SU-DHL-6 (cell line): Measurements from ENCODE around the gene JAKMIP1.

Source experiments
- H2AFZ ChIP-seq: fragments of 200-600 bp; sonication (generic); 2 replicates; pipeline ENCODE4 v1.6.1; 2014; ENCODE audit warnings: low read depth, mild to moderate bottlenecking, moderate library complexity, mixed read lengths, antibody characterized with exemption, low read length; ENCODE audit not compliant: severe bottlenecking
- H3F3A ChIP-seq: fragments of 200-600 bp; shearing (Covaris generic); 2 replicates; pipeline ENCODE4 v1.6.0; 2016; ENCODE audit warnings: antibody characterized with exemption, mild to moderate bottlenecking; ENCODE audit not compliant: insufficient read depth
- H3K27ac ChIP-seq: fragments of 200-600 bp; sonication (generic); 2 replicates; pipeline ENCODE4 v1.5.1; 2016; ENCODE audit warnings: low read depth, mild to moderate bottlenecking, low read length, moderate library complexity, mixed read lengths
- H3K27me3 ChIP-seq: fragments of 200-600 bp; sonication (generic), shearing (Covaris generic); 2 replicates; pipeline ENCODE4 v1.6.0; 2014; ENCODE audit warnings: mild to moderate bottlenecking, low read length
- H3K36me3 ChIP-seq: fragments of 200-600 bp; sonication (generic); 2 replicates; pipeline ENCODE4 v1.6.1; 2014; ENCODE audit warnings: mild to moderate bottlenecking, low read length, mixed read lengths
- H3K4me2 ChIP-seq: fragments of 300-600, 200-600 bp; shearing (Covaris generic), sonication (generic); 2 replicates; pipeline ENCODE4 v1.6.0; 2014; ENCODE audit warnings: low read length, low read depth, mild to moderate bottlenecking; ENCODE audit not compliant: poor library complexity, severe bottlenecking
- H3K4me3 ChIP-seq: fragments of 200-600 bp; sonication (generic); 2 replicates; pipeline ENCODE4 v1.5.1; 2014; ENCODE audit warnings: antibody characterized with exemption, low read length, mild to moderate bottlenecking, mixed read lengths; ENCODE audit not compliant: insufficient read depth, poor library complexity, severe bottlenecking
- H3K79me2 ChIP-seq: fragments of 200-600 bp; sonication (generic); 2 replicates; pipeline ENCODE4 v1.6.1; 2014; ENCODE audit warnings: mild to moderate bottlenecking, low read length, moderate library complexity; ENCODE audit not compliant: insufficient read depth
- H3K9ac ChIP-seq: fragments of 200-600 bp; sonication (generic); 2 replicates; pipeline ENCODE4 v1.7.0; 2014; ENCODE audit warnings: mild to moderate bottlenecking, low read length
- H3K9me2 ChIP-seq: fragments of 200-600 bp; sonication (generic); replicated peaks from 2 replicates; pipeline ENCODE4 v1.6.1; 2014; ENCODE audit warnings: low read length; ENCODE audit not compliant: insufficient read depth
- H3K9me3 ChIP-seq: fragments of 200-600 bp; sonication (generic); 2 replicates; pipeline ENCODE4 v1.6.1; 2014; ENCODE audit warnings: low read length, mixed read lengths; ENCODE audit not compliant: insufficient read depth
- H4K20me1 ChIP-seq: fragments of 200-600 bp; sonication (generic); 2 replicates; pipeline ENCODE4 v1.6.1; 2014; ENCODE audit warnings: low read depth, mild to moderate bottlenecking, antibody characterized with exemption, low read length, moderate library complexity, mixed read lengths
- CTCF ChIP-seq: fragments of 200-600 bp; sonication (generic); IDR thresholded peaks from one replicate; pipeline ENCODE4 v1.5.1; 2017; ENCODE audit warnings: antibody characterized with exemption, mild to moderate bottlenecking, low read length, moderate library complexity; ENCODE audit not compliant: insufficient read depth, poor library complexity, severe bottlenecking
- EZH2phosphoT487 ChIP-seq: fragments of 200-600 bp; sonication (generic), shearing (Covaris generic); conservative IDR thresholded peaks from 2 replicates; pipeline ENCODE4 v1.6.1; 2018; ENCODE audit warnings: mild to moderate bottlenecking, antibody characterized with exemption, low read length, moderate library complexity, mixed read lengths

The JAKMIP1 gene

GRCh38 chr4:6230502-6230785 is 30.1 kb upstream of the JAKMIP1 start:
- no peak for TF ChIP-seq CTCF
- TF ChIP-seq EZH2phosphoT487: no peak
- Histone ChIP-seq H3K4me3 (no peak overlapping the region), H3K9me3 (no peaks in the 10 kb centered on the region), H3K36me3 (no peaks in the 10 kb centered on the region), H3K4me2 (no peak overlapping the region), H3K9me2 (no peaks in the 10 kb centered on the region), H3K79me2 (no peaks in the 10 kb centered on the region), H4K20me1 (no peaks in the 10 kb centered on the region), H3K27me3 (no peaks in the 10 kb centered on the region), H3K9ac (no peak overlapping the region), H3K27ac (no peak overlapping the region), H2AFZ (no peak overlapping the region), H3F3A (no peaks in the 10 kb centered on the region)

- Histone ChIP-seq H4K20me1 (no peaks in the 10 kb centered on the region), H3F3A (no peaks in the 10 kb centered on the region), H3K4me2 (no peak overlapping the region), H3K27ac (no peak overlapping the region), H3K27me3 (no peaks in the 10 kb centered on the region), H3K79me2 (no peaks in the 10 kb centered on the region), H3K4me3 (no peak overlapping the region), H3K36me3 (no peaks in the 10 kb centered on the region), H3K9me2 (no peaks in the 10 kb centered on the region), H3K9ac (no peak overlapping the region), H2AFZ (no peak overlapping the region), H3K9me3 (no peaks in the 10 kb centered on the region)
- TF ChIP-seq EZH2phosphoT487 (no peak), CTCF (no peak)
These were observed 29.5 kb upstream of the JAKMIP1 start for GRCh38 chr4:6229671-6230501.

GRCh38 chr4:6229095-6229494 is 28.7 kb upstream of the JAKMIP1 start:
- Histone ChIP-seq H4K20me1 (no peaks in the 10 kb centered on the region), H3K27me3 (no peaks in the 10 kb centered on the region), H3K9me2 (no peaks in the 10 kb centered on the region), H3K4me3 (no peak overlapping the region), H3K36me3 (no peaks in the 10 kb centered on the region), H3F3A (no peaks in the 10 kb centered on the region), H3K9ac (no peak overlapping the region), H2AFZ (no peak overlapping the region), H3K27ac (no peak overlapping the region), H3K79me2 (no peaks in the 10 kb centered on the region), H3K9me3 (no peaks in the 10 kb centered on the region), H3K4me2 (no peak overlapping the region)
- no peak for TF ChIP-seq EZH2phosphoT487
- TF ChIP-seq CTCF: no peak
